ENCODE data around the gene CADPS. TPM values are rescaled to one million over a fixed set of nuclear protein-coding genes. Genes with fewer than 3 reads are reported as not detected.
"Not testable (repeated sequence)": the region's sequence is repeated elsewhere in the genome, so short reads cannot be mapped to it uniquely, and the experiment has no call there.

CADPS gene
- polyA plus RNA-seq, 3 donors = 1.4 to 2.5 (median 2.2) TPM

DNA sequence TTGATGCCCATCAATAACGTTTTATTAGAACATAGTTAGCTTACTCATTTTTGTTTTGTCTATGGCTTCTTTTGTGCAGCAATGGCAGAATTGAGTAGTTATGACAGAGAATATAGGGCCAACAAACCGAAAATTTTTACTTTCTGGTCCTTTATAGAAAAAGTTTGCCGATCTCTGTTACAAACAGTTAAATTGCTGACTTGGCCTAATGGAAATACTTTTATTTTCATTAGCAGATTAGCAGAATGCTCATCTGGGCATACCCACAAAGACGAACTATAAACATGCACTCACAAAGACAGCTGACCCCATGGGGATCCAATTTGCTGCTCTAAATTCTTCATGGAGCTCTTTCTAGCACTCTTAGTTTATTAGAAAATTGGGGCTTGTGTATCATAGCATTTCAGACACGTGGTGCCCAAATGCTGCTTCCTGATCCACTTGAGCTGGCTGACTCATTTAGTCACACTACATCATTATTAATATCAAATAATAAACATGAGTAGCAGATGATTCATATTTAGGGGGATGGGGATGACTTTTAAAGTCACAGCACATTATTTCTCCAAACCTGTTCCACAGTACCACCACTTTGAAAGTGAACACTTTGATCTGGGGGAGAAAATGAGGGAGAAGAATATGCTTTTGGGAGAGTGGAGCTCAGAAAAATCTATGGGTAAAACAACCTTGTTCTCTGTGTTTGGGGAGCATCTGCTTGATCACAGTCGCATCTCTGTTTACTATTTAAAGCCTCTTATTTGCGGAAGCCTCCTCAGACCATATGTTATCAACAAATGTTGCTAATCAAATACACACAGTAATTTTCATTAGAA lies 273.8 kb downstream of the CADPS start:
- DNase-seq = no peak

DNA sequence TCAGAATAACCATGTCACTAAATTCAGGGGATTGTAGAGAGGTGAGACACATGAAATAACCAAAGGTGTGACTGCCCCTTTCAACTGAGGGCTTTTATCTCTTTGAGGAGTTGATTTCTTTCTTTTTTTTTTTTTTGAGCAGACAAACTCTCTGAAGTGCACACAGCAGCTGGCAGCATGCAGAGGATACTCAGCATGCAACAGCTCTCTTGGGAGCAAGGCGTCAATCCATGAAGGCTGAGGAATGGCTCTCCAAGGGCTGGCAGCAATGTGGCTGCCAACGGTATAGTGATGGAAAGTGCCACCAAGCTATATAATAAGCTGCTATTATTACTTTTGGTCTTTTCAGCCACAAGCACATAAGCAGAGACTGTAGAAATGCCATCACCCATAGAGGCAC lies 275.2 kb downstream of the CADPS start:
- DNase-seq = no peak

DNA sequence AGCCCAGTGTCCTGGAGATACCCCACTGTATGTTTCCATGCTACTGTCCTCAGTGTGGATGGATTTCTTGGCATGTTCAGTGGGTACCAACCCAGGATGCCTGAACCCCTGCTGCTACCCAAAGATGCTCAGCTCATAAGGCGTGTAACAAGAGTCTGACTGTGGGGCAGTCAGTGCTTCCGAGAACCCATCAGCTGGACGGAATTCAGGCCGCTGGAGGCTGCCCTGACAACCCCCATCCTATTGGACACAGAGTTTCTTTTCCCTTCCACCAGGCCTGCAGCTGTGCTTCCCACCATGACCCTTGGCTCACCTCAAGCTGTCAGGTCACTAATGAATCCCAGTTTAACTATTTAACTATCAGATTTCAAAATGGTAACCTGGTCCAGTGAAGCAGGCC lies 277.7 kb downstream of the CADPS start:
- no peak for DNase-seq

DNA sequence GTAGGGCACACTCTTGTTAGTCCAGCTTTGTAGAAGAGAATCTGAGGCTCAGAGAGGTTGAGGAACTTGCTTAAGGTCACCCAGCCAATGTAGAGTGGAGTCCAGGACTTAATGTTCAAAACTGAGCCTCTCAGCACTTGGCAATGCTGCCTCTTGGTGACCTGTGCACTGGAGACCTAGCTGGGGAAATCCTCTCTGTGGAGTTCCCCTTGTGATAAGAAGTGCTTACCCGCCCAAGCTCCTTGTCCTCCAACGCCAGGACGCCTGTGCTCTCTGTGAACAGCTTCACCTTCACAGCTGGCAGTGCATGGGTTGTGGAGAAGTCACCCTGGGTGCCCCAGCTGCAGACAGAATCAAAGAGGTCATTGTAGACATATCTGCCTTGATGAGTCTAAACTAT lies 282.8 kb downstream of the CADPS start:
- DNase-seq = no peak

DNA sequence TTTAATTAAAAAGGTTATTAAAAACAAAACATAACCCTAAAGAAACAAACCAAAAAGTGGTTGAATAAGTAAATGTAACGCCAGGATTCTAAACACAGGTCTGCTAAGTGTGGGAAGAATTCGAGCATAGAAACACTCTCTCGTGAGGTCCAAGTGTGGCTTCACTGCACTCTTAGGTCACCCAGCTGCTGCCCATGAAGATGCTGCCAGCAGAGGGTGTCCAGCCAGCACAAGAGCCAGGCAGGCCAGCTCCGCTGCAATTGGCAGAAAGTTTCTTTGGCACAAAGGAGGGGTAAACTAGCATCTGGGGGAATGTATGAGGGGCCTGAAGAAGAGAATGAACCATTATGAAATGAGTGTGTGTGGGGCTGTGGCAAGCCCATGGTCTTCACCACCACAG lies 286.1 kb downstream of the CADPS start:
- no peak for DNase-seq

DNA sequence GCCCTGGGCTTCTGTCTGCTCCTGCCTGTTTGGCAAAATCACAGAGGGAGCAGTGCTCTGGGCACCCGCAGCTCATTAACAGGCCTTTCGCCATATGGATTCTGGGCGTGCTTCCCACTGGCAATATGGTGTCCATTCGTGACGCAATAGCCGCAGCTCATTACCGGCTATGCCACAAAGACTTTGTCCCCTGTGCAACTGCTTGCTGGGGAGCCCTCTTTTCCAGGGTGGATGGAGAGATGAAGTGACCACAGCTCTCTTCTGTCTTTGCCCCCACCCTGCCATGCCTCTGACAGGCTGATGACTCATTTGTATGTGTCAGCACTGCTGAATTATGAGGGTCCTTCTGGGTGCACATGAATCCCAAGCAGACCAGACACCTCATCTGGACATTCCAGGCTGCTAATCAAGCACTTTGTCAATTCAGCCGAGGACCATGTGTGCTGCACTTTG lies 287.6 kb downstream of the CADPS start:
- no peak for DNase-seq

DNA sequence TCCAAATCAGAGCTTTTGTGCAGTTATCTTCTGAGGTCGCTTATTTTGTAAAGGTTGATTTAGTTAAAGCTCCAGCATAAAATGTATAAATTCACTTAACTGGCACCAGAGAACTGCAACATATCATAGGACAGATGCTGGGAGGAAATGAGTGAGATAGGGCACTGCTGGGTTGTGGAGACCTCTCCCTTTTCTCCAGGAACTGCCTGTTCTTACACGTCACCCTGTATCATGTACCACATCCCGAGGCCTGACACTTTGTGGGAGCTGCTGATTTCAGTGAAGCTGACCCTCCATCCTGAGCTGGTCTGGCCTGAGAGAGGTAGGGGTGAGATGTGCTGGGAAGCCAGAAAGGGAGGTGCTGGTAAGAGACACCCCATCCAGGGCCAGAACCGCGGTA lies 288.0 kb downstream of the CADPS start:
- no peak for DNase-seq

DNA sequence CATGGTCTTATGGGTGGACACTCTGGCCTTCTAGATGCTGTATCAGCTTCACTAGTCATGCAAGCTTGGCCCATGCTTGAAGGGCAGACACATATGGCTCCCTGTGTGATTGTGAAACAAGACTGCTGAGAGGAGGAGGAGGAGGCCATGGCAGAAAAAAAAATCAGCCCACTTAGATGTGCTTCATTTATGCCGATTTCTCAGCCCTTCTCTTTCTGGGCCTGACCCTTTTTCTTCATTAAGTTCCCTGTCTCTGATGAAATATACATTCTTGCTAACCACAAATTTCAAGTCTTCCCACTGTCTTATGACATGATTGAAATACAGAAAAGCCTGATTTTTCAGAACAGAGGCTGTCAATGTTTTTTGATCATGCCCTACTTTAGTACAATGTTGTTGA lies 288.9 kb downstream of the CADPS start:
- DNase-seq = no peak

DNA sequence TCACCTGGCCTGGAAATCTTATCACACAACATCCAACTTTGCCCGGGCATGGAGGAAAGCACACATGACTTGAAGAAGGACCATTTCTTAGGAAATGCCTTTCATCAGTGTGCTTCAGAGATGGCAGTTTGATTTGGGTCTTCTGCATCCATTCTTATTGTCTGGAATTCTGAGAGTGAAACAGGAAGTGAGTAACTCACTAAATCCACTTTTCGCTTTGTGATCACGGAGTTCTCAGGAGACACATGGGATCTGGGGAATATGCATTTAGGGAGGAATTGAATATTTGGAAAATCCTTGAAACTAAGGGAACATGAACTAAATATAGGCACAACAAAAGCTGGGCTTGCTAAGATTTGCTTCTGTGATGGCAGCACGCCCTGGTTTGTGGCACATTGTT lies 289.4 kb downstream of the CADPS start:
- no peak for DNase-seq

DNA sequence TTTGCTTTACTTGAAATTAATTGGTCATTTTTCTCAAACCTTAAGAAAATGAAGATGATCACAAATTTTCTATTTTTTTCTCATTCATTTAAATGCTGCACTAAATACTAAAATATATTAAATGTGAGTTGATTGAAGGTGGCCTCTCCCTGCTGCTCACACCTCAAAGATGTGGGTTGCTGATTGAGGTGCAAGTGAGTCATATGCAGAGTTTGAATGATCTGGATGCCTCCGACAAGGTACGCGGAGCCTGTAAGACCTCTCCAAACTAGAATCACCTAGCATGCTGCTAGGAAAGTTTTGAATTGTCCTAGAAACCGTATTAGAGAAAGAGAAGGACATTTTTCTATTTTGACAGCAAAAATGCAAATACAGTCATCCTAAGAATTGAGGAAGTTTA lies 290.6 kb downstream of the CADPS start:
- DNase-seq = no peak

DNA sequence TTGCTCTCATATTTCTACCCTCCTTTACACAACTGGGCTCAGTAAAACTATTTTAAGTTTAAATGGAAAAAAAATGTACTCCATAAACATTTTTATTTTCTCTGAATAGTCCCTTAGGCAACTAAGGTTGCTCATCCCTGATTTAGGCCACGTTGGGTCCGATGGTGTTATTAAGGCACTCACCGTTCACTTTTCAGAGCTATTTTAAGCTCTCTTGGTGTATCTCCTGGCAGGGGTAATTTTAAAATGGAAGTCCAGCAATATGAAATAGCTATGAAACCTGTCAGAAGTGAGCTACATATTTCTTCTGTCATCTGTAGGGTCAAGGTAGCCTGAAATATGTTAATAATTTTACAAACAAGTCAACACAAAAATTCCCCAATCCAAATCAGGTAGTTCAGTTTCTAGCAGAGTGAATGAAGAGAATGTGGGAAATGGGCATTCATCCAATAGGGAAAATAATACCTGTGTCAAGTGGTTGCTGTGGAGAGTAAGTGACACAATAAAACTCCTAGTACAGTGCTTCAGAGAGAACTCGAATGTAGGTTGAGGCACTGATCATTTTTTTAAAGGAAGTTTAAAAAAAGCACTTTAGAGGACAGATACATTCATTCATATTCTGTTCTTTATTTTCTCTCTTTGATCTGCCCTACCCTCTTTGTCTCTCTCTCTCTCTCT lies 292.6 kb downstream of the CADPS start:
- DNase-seq = no peak

DNA sequence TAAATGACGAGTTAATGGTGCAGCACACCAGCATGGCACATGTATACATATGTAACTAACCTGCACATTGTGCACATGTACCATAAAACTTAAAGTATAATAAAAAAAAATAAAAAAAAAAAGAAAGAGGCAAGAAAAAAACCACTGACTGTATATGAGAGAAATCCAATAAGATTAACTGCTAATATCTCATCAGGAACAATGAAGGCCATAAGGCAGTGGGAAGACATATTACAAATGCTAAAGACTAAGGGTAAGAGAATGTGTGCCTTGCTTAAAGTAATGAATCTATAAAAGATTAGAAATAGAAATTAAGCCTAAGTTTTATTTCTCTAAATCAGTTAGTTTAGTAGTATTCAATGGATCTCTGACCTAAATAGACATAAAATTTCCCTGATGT lies 294.7 kb downstream of the CADPS start:
- not testable (repeated sequence) for DNase-seq

DNA sequence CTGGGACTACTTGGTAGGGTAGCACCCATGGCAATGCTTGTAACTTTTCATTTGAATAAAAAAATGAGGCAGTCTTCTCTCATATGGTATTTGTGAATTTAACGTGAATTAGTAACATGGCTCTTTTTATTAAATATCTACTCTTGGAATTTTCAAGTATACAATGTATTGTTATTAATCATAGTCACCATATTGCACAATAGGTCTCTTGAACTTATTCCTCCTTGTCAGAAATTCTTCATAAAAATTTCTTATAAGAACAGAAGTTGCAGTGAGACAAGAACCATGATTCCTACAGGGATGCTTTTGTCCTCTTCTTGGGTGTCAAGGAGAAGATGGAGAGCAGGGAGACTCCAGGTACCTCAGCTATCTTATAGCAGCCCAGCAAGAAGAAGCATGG lies 298.1 kb downstream of the CADPS start:
- DNase-seq = no peak

DNA sequence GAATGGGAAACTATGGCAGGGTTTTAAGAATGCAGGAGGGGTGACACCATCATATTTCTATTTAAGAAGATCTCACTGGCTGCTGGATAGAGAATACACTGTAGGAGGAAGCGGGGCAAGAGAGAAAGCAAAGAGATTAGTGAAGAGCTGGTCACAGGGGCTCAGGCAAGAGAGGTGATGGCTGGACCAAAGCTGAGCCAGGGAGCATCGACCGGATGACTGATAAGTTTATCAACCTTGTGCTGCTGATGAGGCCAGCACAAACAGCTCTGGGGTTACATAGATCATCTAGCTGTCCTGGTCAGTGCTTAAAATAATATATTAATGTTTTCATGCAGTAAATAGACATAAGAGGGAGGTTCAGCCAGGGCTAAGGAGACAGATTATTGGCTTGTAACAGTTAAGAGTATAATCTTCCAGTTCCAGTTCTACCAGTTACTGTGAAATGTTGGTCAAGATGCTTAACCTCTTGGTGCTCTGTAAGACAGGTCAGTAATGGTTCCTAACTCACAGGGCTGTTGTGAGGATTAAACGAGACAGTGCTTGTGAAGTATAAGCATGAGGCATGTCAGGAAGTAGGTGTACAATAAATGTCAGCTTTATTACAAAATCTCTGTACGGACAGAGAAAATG lies 300.8 kb downstream of the CADPS start:
- DNase-seq = no peak

DNA sequence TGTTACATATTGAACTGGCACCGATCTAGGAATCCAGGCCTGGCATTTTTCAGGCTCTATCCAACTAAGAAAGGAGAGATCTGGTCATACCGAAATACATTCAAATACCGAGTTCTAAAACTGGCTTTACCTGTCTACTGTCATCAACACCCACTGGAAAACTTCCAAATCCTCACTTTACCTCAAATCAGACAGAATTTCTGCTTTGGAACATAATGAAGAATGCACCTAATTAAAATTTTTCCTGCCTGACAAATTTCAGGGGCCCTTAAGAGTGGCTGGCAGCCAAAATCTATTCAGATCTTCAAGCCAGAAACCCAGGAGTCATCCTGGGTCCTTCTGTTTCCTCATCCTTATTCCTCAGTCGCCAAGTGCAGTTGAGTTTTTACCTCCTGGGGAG lies 303.3 kb downstream of the CADPS start:
- DNase-seq = no peak

DNA sequence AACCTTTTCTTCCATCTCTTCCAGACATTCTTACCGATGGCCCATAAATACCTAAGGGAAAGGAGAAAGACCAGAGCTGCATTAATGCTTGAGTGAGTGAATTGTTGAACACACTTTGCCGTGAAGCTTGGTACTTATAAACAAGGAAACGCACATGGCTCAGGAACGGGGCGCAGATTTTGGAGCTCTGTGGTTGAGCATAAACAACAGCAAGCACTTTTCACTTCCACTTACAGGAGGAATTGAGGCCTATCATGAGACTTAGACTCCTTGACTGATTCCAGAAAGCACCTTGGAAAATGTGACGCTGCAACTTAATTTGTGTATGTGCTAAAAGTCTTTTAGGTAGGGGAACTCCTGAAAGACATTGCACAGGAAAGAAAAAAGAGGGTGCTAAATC lies 304.3 kb downstream of the CADPS start:
- DNase-seq = no peak

DNA sequence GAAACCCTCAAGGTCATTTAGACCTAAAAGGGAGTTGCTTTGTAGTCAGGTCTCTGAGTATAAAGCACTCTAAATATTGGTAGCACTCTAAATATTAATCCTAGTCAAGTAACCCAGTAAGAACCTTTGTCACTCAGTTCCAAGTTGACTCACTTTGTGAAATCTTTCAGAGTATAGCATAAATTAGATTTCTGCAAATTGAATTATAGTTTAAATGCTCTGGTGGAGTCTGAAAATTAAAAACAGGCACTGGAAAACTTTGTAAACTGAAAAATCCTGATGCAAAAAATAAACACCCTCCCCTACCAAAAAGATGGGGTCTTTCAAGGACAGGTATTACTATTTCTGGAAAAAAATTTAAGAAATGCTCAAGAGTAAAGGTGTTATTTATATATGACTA lies 305.6 kb downstream of the CADPS start:
- DNase-seq = no peak

DNA sequence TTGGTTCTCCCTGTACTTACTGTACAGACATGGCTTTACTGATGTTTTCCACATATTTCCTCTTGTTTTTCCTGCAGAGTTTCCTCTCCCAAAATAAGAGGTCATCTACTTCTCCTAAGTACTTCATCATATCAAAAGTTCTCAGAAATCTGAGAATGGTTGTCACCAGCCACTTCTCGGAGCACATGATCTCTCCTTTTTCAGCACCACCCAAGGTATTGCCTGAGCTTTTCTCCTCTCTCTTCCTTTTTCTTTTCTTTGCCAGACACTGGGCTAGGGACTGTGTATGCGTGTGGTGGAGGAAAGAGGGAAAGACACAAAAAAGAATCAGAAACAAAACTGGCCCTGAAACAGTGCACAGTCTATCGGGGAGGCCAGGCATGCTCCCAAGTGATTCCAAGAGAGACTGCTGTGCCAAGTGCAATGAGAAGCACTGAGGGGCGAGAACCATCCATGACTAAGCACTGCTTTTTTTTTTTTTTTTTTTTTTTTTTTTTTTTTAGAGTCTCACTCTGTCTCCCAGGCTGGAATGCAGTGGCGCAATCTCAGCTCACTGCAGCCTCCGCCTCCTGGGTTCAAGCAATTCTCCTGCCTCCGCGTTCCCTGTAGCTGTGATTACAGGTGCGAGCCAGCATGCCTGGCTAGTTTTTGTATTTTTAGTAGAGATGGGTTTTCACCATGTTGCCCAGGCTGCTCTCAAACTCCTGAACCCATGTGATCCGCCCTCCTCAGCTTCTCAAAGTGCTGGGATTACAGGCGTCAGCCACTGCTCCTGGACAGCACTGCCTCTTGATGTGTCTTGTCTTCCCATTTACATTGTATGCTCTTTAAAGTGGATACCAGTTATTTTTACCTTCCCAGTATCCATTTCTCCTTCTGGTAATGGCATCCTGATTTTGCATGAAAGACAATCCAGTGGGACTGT lies 307.9 kb downstream of the CADPS start:
- DNase-seq = no peak

DNA sequence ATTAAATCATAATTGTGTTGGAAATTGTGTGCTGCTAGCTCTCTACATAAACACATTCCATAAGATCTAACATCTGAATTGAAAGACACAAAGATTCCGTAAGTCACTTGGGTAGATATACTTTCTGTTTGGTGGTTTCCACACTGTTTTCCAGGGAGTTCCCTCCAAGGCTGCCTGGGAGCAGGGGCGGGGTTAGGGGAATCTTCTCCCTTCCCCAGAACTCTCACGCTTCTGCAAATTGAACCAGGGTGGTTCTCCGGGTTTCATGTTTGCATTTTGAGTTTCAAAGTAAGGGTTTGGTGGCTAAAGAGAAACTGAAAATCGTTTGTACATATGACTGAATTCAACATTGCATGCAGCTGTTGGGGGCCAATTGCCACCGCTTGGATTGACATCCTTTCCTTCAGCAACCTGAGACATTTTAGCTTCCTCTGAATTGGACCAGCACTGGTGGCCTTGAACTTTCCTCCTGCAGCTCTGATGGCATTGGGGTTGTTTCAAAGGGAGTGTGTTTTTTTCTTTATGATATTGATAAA lies 309.1 kb downstream of the CADPS start:
- DNase-seq = no peak

DNA sequence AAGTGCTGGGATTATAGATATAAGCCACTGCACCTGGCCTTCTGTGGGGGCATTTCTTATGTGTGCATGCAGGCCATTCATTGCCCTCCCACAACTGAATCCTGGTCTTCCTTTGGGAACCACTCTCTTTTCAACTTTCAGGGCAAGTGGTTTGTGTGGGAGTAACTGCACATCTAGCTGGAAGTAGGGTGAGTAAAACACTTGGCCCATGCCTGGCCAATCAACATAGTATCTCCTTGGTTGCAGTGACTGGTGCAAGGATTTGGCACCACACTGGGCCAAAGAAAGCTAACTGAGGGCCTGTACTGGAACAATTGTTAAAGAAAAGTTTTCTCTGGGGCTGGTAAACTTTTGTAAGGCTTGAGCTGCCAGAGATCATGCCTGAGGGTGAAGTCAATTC lies 312.6 kb downstream of the CADPS start:
- no peak for DNase-seq

DNA sequence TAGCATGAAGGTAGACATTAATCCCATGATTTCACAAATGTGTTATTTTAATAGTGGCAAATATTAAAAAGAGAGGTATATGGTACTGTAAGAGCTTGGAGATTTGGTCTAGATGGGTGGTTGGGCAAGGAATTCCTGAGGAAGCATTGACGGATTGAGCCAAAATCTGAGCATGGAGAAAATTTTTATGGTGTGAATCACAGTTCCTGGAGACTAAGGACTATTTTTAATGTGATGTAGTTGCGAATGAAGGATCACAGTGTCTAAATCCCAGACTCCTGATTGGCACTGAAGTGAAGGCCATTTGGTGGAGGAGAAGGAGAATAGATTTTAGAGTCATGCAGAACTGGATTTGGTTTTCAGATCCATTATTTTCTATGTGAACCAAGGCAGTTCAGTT lies 313.2 kb downstream of the CADPS start:
- DNase-seq = no peak

Data from renal pelvis (tissue), 4 donors.